Fibroblast of villous mesenchyme (primary cell): Measurements from ENCODE around the gene ZBTB21. TPM values are rescaled to one million over a fixed set of nuclear protein-coding genes. Genes with fewer than 3 reads are reported as not detected.
"Not testable (repeated sequence)": the region's sequence is repeated elsewhere in the genome, so short reads cannot be mapped to it uniquely, and the experiment has no call there.

Experiments
- DNase-seq: peaks from one replicate; pipeline ENCODE4 v3.0.0-alpha.2; 2010; ENCODE audit warnings: low read depth
- H3K4me3 ChIP-seq: 2 replicates; pipeline ENCODE4 v1.5.1; 2011; ENCODE audit warnings: low read depth, mild to moderate bottlenecking, low read length
- total RNA-seq: library from RNA; depleted of rRNA; stranded (reverse); fragments of >200 nt; gene quantifications from 2 replicates; pipeline ENCODE4 v1.2.3, GENCODE V29; 2012
- TF ChIP-seq, protein P1 (sequence below): IDR thresholded peaks from 2 replicates; pipeline ENCODE4 v1.5.1; 2012; ENCODE audit warnings: low read depth, mild to moderate bottlenecking, low read length; ENCODE audit not compliant: insufficient read depth

Gene ZBTB21
- total RNA-seq, 1 donor, result 19.0 TPM

DNA sequence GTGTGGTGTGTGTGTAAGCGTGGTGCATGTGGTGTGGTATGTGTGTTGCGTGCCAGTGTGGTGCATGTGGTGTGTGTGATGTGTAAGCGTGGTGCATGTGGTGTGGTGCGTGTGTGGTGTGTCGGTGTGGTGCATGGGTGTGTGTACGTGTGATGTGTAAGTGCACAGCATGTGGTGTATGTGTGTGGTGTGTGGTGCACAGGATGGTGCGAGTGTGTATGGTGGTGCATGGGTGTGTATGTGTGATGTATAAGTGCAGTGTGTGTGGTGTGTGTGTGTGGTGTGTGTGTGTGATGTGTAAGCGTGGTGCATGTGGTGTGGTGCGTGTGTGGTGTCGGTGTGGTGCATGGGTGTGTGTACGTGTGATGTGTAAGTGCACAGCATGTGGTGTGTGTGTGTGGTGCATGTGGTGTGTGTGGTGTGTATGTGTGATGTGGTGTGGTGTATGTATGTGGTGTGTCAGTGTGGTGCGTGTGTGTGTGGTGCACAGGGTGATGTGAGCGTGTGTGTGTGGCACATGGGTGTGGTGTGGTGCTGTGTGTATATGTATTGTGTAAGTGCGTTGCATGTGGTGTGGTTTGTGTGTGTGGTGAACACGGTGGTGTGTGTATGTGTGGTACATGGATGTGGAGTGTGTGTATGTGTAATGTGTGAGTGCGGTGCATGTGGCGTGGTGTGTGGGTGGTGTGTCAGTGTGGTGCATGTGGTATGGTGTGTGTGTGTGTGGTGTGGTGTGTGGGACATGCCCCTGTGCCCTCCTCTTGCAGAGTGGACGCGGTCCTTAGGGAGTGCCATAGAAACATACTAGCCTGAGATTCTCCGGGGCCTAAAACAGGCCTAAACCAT lies 55.3 kb downstream of the ZBTB21 start:
- DNase-seq, result no peak
- TF ChIP-seq, protein P1, sequence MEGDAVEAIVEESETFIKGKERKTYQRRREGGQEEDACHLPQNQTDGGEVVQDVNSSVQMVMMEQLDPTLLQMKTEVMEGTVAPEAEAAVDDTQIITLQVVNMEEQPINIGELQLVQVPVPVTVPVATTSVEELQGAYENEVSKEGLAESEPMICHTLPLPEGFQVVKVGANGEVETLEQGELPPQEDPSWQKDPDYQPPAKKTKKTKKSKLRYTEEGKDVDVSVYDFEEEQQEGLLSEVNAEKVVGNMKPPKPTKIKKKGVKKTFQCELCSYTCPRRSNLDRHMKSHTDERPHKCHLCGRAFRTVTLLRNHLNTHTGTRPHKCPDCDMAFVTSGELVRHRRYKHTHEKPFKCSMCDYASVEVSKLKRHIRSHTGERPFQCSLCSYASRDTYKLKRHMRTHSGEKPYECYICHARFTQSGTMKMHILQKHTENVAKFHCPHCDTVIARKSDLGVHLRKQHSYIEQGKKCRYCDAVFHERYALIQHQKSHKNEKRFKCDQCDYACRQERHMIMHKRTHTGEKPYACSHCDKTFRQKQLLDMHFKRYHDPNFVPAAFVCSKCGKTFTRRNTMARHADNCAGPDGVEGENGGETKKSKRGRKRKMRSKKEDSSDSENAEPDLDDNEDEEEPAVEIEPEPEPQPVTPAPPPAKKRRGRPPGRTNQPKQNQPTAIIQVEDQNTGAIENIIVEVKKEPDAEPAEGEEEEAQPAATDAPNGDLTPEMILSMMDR, result no peak
- no peak overlapping the region for H3K4me3 ChIP-seq

GRCh38 chr21:41953831-41954653 lies 56.1 kb downstream of the ZBTB21 start, which contains the start of gene C2CD2:
TSS of gene C2CD2 (minus strand) at chr21:41954018. CDS start at chr21:41953648, 370 bp downstream.
- DNase-seq, result peak; percentile 76
- H3K4me3 ChIP-seq, result peak within 1 kb of the TSS; percentile 68
- TF ChIP-seq, protein P1, result peak; percentile 10

DNA sequence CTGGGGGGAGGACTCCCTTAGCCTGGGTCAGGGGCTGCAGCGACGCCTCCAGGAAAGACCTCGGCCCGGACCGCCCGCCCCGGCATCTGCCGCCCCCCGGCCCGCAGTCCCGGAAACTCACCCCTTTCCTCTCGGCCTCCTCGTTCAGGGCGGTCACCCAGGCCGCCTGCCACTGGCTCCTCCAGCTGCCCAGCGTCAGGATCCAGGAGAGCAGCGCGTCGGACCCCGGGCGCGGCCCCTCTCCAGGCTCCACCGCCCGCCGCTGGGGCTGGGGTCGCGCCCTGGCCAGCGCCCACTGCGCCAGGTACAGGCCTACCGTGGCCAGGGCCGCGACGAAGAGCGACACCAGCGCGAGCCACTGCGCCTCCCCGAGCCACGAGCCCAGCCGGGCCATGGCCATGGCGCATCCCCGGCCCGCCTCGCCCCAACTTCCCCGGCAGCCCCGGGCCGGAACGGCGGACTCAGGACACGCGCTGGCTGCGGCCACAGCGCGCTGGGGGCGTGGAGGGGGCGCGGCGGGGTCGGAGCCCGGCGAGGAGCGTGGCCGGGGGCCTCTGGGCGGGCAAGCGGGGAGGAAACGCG lies 56.8 kb downstream of the ZBTB21 start:
- peak overlapping the region; percentile 68 for H3K4me3 ChIP-seq
- TF ChIP-seq, protein P1, result no peak
- DNase-seq, result no peak

GRCh38 chr21:41952568-41953248 lies 57.5 kb downstream of the ZBTB21 start:
- peak overlapping the region; percentile 68 for H3K4me3 ChIP-seq
- no peak for DNase-seq
- TF ChIP-seq, protein P1, result no peak

- DNase-seq, result no peak
- TF ChIP-seq, protein P1, result no peak
- peak overlapping the region; percentile 68 for H3K4me3 ChIP-seq
These were observed 58.1 kb downstream of the ZBTB21 start for GRCh38 chr21:41951876-41952567.

DNA sequence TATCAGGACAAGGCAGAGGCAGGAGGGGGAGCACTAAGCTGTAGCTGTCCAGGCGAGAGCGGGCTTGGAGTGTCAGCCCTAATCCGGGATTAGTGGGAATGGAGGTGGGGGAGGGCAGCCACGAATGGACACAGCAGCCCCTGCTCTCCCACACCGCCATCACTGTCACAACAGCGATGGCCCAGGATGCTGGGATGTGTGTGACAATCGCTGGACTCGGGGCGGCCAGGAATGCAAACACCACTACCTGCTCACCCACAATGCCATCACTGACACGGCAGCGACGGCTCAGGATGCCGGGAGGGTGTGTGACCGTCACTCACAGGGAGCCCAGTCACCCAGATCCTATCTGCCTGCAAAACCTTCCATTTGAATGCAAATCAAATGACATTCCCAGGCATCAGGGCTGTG lies 59.2 kb downstream of the ZBTB21 start:
- DNase-seq, result no peak
- H3K4me3 ChIP-seq, result no peak overlapping the region
- TF ChIP-seq, protein P1, result no peak

- H3K4me3 ChIP-seq, DNase-seq: not testable (repeated sequence)
These were observed 60.5 kb downstream of the ZBTB21 start for GRCh38 chr21:41949631-41950030.
